Measurements from ENCODE around the gene LY6G5B.

GRCh38 chr6:31713465-31713864, 43.7 kb downstream of the LY6G5B start:
- TF ChIP-seq CTCF (conservative IDR thresholded peaks at IDR 0.05 in 1 of 2, IDR thresholded peaks at IDR 0.05 in 1 of 2; ENCODE audit: low read depth in 1 of 2, low read length in 2 of 2) = no peak
- TF ChIP-seq EZH2 (IDR thresholded peaks at IDR 0.05; ENCODE audit: low read length, missing control alignments) = no peak
